ENCODE results near the gene CAPS. TPM values are rescaled to one million over a fixed set of nuclear protein-coding genes. Genes with fewer than 3 reads are reported as not detected.

Gene CAPS
- total RNA-seq (2022; extraction: Qiagen RNA extraction) = 0.68 to 1.9 TPM (median 1.7 TPM) in 5 replicates

DNA sequence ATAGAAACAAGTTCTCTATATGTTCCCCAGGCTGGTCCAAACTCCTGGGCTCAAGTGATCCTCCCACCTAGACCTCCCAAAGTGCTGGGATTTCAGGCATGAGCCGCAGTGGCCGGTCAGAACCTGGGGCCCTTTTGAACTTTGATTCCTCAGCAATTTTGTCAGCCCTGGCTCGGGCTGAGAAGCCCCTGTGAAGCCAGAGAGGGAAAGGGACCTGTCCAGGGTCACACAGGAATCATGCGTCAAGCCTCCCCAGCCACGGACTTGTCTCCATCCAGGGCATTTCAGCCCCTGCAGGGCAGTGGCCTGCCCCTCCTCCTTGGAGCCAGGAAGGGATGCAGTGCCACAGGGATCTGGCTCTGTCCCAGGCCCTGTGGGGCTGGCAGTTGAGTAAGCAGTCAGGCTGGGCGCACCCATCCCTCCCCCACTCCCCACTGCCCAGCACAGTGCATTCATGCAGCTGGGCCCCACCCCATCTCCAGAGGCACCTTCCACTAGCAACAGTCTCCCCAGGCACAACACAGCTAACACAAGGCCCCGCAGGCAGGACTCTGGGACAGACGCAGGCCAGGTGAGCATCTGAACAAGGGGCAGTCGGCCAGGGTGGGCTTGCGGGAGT is at the start of gene CAPS:
Gene CAPS (plus strand): TSS at position 516 of the 619 bp plus-strand sequence. CDS start 153 bp downstream, outside the sequence.

DNA sequence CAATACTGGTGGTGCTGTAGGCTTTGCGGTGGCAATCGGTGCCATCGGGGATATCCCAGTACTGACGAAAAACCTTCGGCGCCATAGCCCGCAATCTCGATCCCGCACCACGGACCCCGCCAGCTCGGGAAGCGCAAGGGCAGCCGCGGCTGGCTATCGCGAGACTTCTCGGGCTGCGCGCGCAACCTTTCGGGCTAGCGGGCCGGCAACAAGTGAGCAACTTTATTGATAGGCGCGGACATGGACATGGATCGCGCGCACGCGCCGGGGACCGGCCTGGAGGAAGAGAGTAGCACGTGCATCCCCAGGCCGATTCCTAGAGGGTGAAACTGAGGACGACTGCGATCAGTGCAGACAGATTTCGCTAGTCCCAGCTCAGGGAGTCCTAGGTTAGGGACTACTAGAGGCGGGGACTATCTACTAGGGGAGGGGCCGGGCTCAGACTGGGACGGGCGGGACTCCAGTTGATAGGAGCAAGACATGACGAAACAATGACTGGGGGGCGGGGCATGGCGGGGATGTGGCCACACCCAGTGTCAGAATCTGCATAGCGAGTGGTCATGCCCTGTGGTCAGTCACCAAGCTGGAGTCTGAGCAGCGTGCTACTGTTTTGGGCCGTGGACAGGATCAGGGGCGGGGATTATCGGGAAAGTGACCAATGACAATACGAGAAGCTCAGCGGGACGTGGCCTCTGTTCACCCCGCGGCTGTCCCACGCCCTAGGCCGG is 10.3 kb upstream of the CAPS start, which contains the start of gene NDUFA11:
Gene NDUFA11 (minus strand): TSS at position 167 of the 728 bp plus-strand sequence. CDS start 82 bp downstream, at position 85.

DNA sequence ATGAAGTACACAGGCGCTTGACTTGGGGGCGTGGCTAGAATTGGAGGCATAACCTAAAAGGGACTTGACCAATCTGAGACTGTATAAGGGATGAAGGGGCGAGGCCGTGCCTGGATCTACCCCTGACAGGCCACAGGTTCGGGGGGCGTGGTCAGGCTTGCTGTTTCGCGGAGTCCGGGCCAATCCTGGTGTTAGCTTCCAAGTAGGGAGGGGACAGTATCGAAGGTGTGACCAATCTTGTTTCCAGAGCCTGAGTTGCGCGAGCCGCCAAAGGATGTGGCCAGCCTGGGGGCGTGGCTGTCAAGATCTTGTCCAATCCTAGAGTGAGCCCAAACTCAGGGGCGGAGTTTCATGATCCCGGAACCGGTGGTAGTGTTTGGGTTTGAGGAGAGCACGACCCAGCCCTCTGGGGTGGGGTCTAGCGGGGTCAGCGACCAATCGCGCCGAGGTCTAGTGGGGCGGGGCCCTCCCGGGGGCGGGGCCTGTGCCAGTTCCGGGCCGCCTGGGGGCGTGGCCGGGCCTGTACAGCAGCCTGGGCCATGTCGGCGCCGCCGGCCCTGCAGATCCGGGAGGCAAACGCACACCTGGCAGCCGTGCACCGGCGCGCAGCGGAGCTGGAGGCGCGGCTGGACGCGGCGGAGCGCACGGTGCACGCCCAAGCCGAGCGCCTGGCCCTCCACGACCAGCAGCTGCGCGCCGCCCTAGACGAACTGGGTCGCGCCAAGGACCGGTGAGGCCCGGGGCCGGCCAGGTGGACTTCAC is 9.5 kb upstream of the CAPS start, which contains the start of gene VMAC:
Gene VMAC (plus strand): TSS at position 521 of the 762 bp plus-strand sequence. CDS start 19 bp downstream, at position 540.

Other genes starting within 250 kb of the CAPS start
- 49.5 to 70.9 TPM (median 63.4 TPM) in 5 replicates for gene MICOS13, start 233.7 kb upstream of the CAPS start, total RNA-seq (2022; extraction: Qiagen RNA extraction)
- 2.8 to 4.4 TPM (median 3.4 TPM) in 5 replicates for gene HSD11B1L, start 233.2 kb upstream of the CAPS start, total RNA-seq (2022; extraction: Qiagen RNA extraction)
- 694 to 907 TPM (median 711 TPM) in 5 replicates for gene RPL36, start 224.0 kb upstream of the CAPS start, total RNA-seq (2022; extraction: Qiagen RNA extraction)
- gene LONP1, start 194.1 kb upstream of the CAPS start, total RNA-seq (2022; extraction: Qiagen RNA extraction) = 42.7 to 65.3 TPM (median 62.4 TPM) in 5 replicates
- not detected in 5 replicates for gene CATSPERD, start 193.6 kb upstream of the CAPS start, total RNA-seq (2022; extraction: Qiagen RNA extraction)
- 1.6 to 2.7 TPM (median 2.1 TPM) in 5 replicates for gene PRR22, start 129.5 kb upstream of the CAPS start, total RNA-seq (2022; extraction: Qiagen RNA extraction)
- gene DUS3L, start 123.1 kb upstream of the CAPS start, total RNA-seq (2022; extraction: Qiagen RNA extraction) = 22.3 to 34.2 TPM (median 33.0 TPM) in 5 replicates
- 0.46 to 1.8 TPM (median 1.3 TPM) in 5 replicates for gene NRTN, start 109.2 kb upstream of the CAPS start, total RNA-seq (2022; extraction: Qiagen RNA extraction)
- gene FUT6, start 74.6 kb upstream of the CAPS start, total RNA-seq (2022; extraction: Qiagen RNA extraction) = 0.11 TPM in 1 of 5 replicates, not detected in the others
- 0.07 to 0.11 TPM in 2 of 5 replicates, not detected in the others for gene FUT3, start 62.8 kb upstream of the CAPS start, total RNA-seq (2022; extraction: Qiagen RNA extraction)
- gene FUT5, start 43.7 kb upstream of the CAPS start, total RNA-seq (2022; extraction: Qiagen RNA extraction) = not detected in 5 replicates
- gene NDUFA11, start 10.5 kb upstream of the CAPS start, total RNA-seq (2022; extraction: Qiagen RNA extraction) = 215 to 274 TPM (median 268 TPM) in 5 replicates
- gene VMAC, start 9.4 kb upstream of the CAPS start, total RNA-seq (2022; extraction: Qiagen RNA extraction) = 0.24 to 0.59 TPM (median 0.51 TPM) in 5 replicates
- 34.3 to 46.7 TPM (median 44.7 TPM) in 5 replicates for gene RANBP3, start 63.9 kb downstream of the CAPS start, total RNA-seq (2022; extraction: Qiagen RNA extraction)
- gene RFX2, start 196.2 kb downstream of the CAPS start, total RNA-seq (2022; extraction: Qiagen RNA extraction) = 6.3 to 8.6 TPM (median 7.5 TPM) in 5 replicates
- gene ACSBG2, start 221.4 kb downstream of the CAPS start, total RNA-seq (2022; extraction: Qiagen RNA extraction) = not detected in 5 replicates